GM12878 (cell line): ENCODE data around the gene RBM15. TPM values are rescaled to one million over a fixed set of nuclear protein-coding genes. Genes with fewer than 3 reads are reported as not detected.

ENCODE experiments used
- ATAC-seq: fragments of 200-7000 bp; cut with Tn5 transposase; 3 replicates; pipeline ENCODE4 v1.9.1; 2020; ENCODE audit warnings: mild to moderate bottlenecking, moderate library complexity
- BruUV-seq: library from RNA; stranded (reverse); fragments of 400-500 nt; replicated peaks from 2 replicates; lab custom pipeline; 2021; lab: Mats Ljungman, UMichigan
- CTCF ChIA-PET: fragments of 300-600 bp; sonication (Branson Sonifier 250); formaldehyde crosslinking; extraction: SDS; loops from one replicate; lab custom pipeline; 2021; ENCODE audit warnings: inconsistent platforms; lab: Yijun Ruan, JAX
- POLR2A ChIA-PET: fragments of 350-600 bp; formaldehyde crosslinking; extraction: SDS; loops from one replicate; lab custom pipeline; 2021; ENCODE audit warnings: inconsistent platforms; lab: Charles Lee
- RAD21 ChIA-PET: fragments of 300-600 bp; sonication (Branson Sonifier 250); formaldehyde crosslinking; loops from one replicate; lab custom pipeline; 2023; ENCODE audit warnings: antibody characterized with exemption; ENCODE audit not compliant: unreplicated experiment; lab: Charles Lee
- SMC1A ChIA-PET: fragments of 300-600 bp; sonication (Branson Sonifier 250); formaldehyde crosslinking; loops from one replicate; lab custom pipeline; 2023; ENCODE audit not compliant: unreplicated experiment, uncharacterized antibody; lab: Charles Lee
- DNase-seq: peaks from one replicate; pipeline ENCODE4 v3.0.0-alpha.2; 2011; ENCODE audit warnings: low read depth, low spot score
- FAIRE-seq: peaks from 3 replicates; lab custom pipeline; 2011; peaks lifted over from hg19 to GRCh38; lab: Jason Lieb, UNC
- H2AFZ ChIP-seq: 2 replicates; pipeline ENCODE4 v1.6.0; 2011; ENCODE audit warnings: low read depth, low read length, control low read depth; ENCODE audit not compliant: control insufficient read depth
- H3K27ac ChIP-seq: 2 replicates; pipeline ENCODE4 v1.5.1; 2011; ENCODE audit warnings: control low read depth; ENCODE audit not compliant: control insufficient read depth, insufficient read depth
- H3K27me3 ChIP-seq, 2 experiments: replicated peaks in 1 of 2; 2 replicates each; pipeline versions ENCODE4 v1.6.0 to v1.6.1; 2011; ENCODE audit warnings: low read length in 1 of 2; ENCODE audit not compliant: control insufficient read depth in 2 of 2, insufficient read depth in 2 of 2
- H3K36me3 ChIP-seq, 2 experiments: 2 replicates each; pipeline ENCODE4 v1.5.1; 2011; ENCODE audit warnings: low read length in 1 of 2; ENCODE audit not compliant: control insufficient read depth in 2 of 2, insufficient read depth in 2 of 2
- H3K4me1 ChIP-seq: 2 replicates; pipeline ENCODE4 v1.6.1; 2011; ENCODE audit warnings: mild to moderate bottlenecking, low read length, moderate library complexity, mixed read lengths; ENCODE audit not compliant: control insufficient read depth, insufficient read depth
- H3K4me2 ChIP-seq: 2 replicates; pipeline ENCODE4 v1.6.0; 2011; ENCODE audit warnings: control low read depth; ENCODE audit not compliant: control insufficient read depth, insufficient read depth
- H3K4me3 ChIP-seq: fragments of 200-600 bp; sonication (generic); 2 replicates; pipeline ENCODE4 v1.5.1; 2016
- H3K79me2 ChIP-seq: 2 replicates; pipeline ENCODE4 v1.6.0; 2011; ENCODE audit warnings: low read length; ENCODE audit not compliant: control insufficient read depth, insufficient read depth
- H3K9ac ChIP-seq: 2 replicates; pipeline ENCODE4 v1.8.0; 2011; ENCODE audit warnings: low read length, control low read depth, mixed read lengths; ENCODE audit not compliant: control insufficient read depth, insufficient read depth
- H3K9me3 ChIP-seq: replicated peaks from 3 replicates; pipeline ENCODE4 v1.5.1; 2011; ENCODE audit warnings: mild to moderate bottlenecking, low read length; ENCODE audit not compliant: control insufficient read depth, insufficient read depth
- H4K20me1 ChIP-seq: 2 replicates; pipeline ENCODE4 v1.6.0; 2011; ENCODE audit not compliant: control insufficient read depth, insufficient read depth
- BACH1 ChIP-seq: fragments of 450-650 bp; IDR thresholded peaks from 2 replicates; pipeline ENCODE4 v1.6.1; 2017; ENCODE audit warnings: mild to moderate bottlenecking, borderline replicate concordance
- BHLHE40 ChIP-seq, 2 experiments: fragments of 450-650 bp in 1 of 2; IDR thresholded peaks; 2 replicates each; pipeline ENCODE4 v1.6.1; 2011 to 2017; ENCODE audit warnings: low read depth in 2 of 2, borderline replicate concordance in 1 of 2, improper control_type of control experiment in 1 of 2, low read length in 1 of 2, mild to moderate bottlenecking in 1 of 2
- CEBPB ChIP-seq, 2 experiments: fragments of 150-350 bp in 1 of 2; IDR thresholded peaks; 2 replicates each; pipeline ENCODE4 v1.6.1; 2012 to 2014; ENCODE audit warnings: low read depth in 2 of 2, low read length in 2 of 2, borderline replicate concordance in 1 of 2, inconsistent platforms in 1 of 2
- CHD1 ChIP-seq: IDR thresholded peaks from 2 replicates; pipeline ENCODE4 v1.6.1; 2012; ENCODE audit warnings: low read depth, low read length, improper control_type of control experiment
- CREM ChIP-seq: IDR thresholded peaks from 2 replicates; pipeline ENCODE4 v1.6.1; 2014; ENCODE audit warnings: antibody characterized with exemption, low read depth
- EED ChIP-seq: sonication (generic); IDR thresholded peaks from 2 replicates; pipeline ENCODE4 v1.6.1; 2016; ENCODE audit warnings: antibody characterized with exemption, low read depth
- EGR1 ChIP-seq, 2 experiments: IDR thresholded peaks; 1 replicate in 1 of 2; 2 replicates in 1 of 2; pipeline ENCODE4 v1.6.1; 2011 to 2012; ENCODE audit warnings: low read depth in 2 of 2, low read length in 2 of 2, borderline replicate concordance in 1 of 2, mild to moderate bottlenecking in 1 of 2, moderate library complexity in 1 of 2
- ETV6 ChIP-seq, 2 experiments: fragments of 450-650 bp in 1 of 2; IDR thresholded peaks in 1 of 2; conservative IDR thresholded peaks in 1 of 2; 2 replicates each; pipeline ENCODE4 v1.6.1; 2014; ENCODE audit warnings: antibody characterized with exemption in 1 of 2, borderline replicate concordance in 1 of 2, low read depth in 1 of 2, mild to moderate bottlenecking in 1 of 2, moderate library complexity in 1 of 2
- FOXM1 ChIP-seq: IDR thresholded peaks from 2 replicates; pipeline ENCODE4 v1.6.1; 2012; ENCODE audit warnings: low read depth, mild to moderate bottlenecking, inconsistent platforms, low read length, moderate library complexity
- MAX ChIP-seq: IDR thresholded peaks from 2 replicates; pipeline ENCODE4 v1.6.1; 2012; ENCODE audit warnings: low read depth, low read length, improper control_type of control experiment
- MEF2A ChIP-seq: IDR thresholded peaks from 2 replicates; pipeline ENCODE4 v1.6.1; 2011; ENCODE audit warnings: low read depth, mild to moderate bottlenecking, low read length, moderate library complexity; ENCODE audit not compliant: insufficient read depth
- NFIC ChIP-seq: IDR thresholded peaks from 2 replicates; pipeline ENCODE4 v1.6.1; 2012; ENCODE audit warnings: low read depth, mild to moderate bottlenecking, inconsistent platforms, low read length, moderate library complexity
- POLR2AphosphoS2 ChIP-seq: IDR thresholded peaks from 2 replicates; pipeline ENCODE4 v1.6.1; 2011; ENCODE audit warnings: low read depth, mild to moderate bottlenecking, low read length, improper control_type of control experiment, moderate library complexity
- POU2F2 ChIP-seq: IDR thresholded peaks from 3 replicates; pipeline ENCODE4 v1.6.1; 2011; ENCODE audit warnings: low read depth, mild to moderate bottlenecking, low read length, borderline replicate concordance
- RAD51 ChIP-seq: fragments of 450-650 bp; IDR thresholded peaks from 2 replicates; pipeline ENCODE4 v1.6.1; 2016; ENCODE audit warnings: moderate library complexity, mild to moderate bottlenecking, inconsistent platforms
- RUNX3 ChIP-seq: IDR thresholded peaks from 2 replicates; pipeline ENCODE4 v1.6.1; 2012; ENCODE audit warnings: low read length, inconsistent platforms
- SMAD5 ChIP-seq: IDR thresholded peaks from 2 replicates; pipeline ENCODE4 v1.6.1; 2016; ENCODE audit warnings: antibody characterized with exemption, low read depth
- SMARCA5 ChIP-seq: fragments of 450-650 bp; IDR thresholded peaks from 2 replicates; pipeline ENCODE4 v1.6.1; 2017; ENCODE audit warnings: mild to moderate bottlenecking
- STAT1 ChIP-seq: fragments of 450-650 bp; conservative IDR thresholded peaks from 2 replicates; pipeline ENCODE4 v1.6.1; 2014; ENCODE audit warnings: antibody characterized with exemption, mild to moderate bottlenecking
- TCF7 ChIP-seq: IDR thresholded peaks from 2 replicates; pipeline ENCODE4 v1.6.1; 2014; ENCODE audit warnings: antibody characterized with exemption, borderline replicate concordance
- ZNF274 ChIP-seq: IDR thresholded peaks from one replicate; pipeline ENCODE4 v1.8.0; 2011; ENCODE audit not compliant: insufficient read length, insufficient read depth
- WGBS: methylation state at CpG from one replicate; pipeline ENCODE4 v1.1.6; 2016; ENCODE audit warnings: low lambda C conversion rate; ENCODE audit not compliant: insufficient replicate concordance, insufficient coverage; ENCODE audit errors: missing lambda C conversion rate; 5-methylcytosine and 5-hydroxymethylcytosine counted together
- in situ Hi-C: fragments of 300-500 bp; cut with MboI; formaldehyde crosslinking; loops from 9 replicates; pipeline ENCODE4 v1.14.3; 2018; ENCODE audit warnings: mixed read lengths
- intact Hi-C: fragments of 100-400 bp; cut with micrococcal nuclease; formaldehyde crosslinking; loops from one replicate; pipeline ENCODE4 v1.14.2; 2022; ENCODE audit not compliant: unreplicated experiment
- polyA plus RNA-seq, 11 experiments: library from polyadenylated mRNA; depleted of rRNA in 4 of 11; unstranded in 6 of 11; stranded (reverse) in 5 of 11; fragments of >200 nt; fragmentation: Nextera tagmentation in 4 of 11; fragmentation: Illumina TruSeq in 1 of 11; extraction: Ambion mirVana in 4 of 11; extraction: Trizol in 1 of 11; gene quantifications; 1 replicate in 1 of 11; 2 replicates in 10 of 11; pipeline versions ENCODE4 v1.2.1 to v1.2.3, GENCODE V29; 2011 to 2016; ENCODE audit warnings: inconsistent platforms in 2 of 11, missing spikeins in 2 of 11, low read depth in 1 of 11
- total RNA-seq, 4 experiments: library from RNA; depleted of rRNA in 3 of 4; stranded (reverse); fragments of >200 nt in 3 of 4; fragmentation: Illumina TruSeq in 1 of 4; extraction: Trizol in 1 of 4; gene quantifications; 2 replicates each; pipeline versions ENCODE4 v1.2.1 to v1.2.3, GENCODE V29; 2013 to 2021
- TF ChIP-seq, protein P1 (sequence below): fragments of 450-650 bp; IDR thresholded peaks from 2 replicates; pipeline ENCODE4 v1.6.1; 2017; ENCODE audit warnings: mild to moderate bottlenecking, moderate library complexity

The RBM15 gene
- total and polyA plus RNA-seq, 10 of the 15 experiments (the other 5 are each of a cell fraction or from before 2014, with no cell fraction given) = 3.1 to 63.2 (median 26.7) TPM

GRCh38 chr1:110328274-110328673 is 10.9 kb upstream of the RBM15 start (continued):
- TF ChIP-seq, protein P1, sequence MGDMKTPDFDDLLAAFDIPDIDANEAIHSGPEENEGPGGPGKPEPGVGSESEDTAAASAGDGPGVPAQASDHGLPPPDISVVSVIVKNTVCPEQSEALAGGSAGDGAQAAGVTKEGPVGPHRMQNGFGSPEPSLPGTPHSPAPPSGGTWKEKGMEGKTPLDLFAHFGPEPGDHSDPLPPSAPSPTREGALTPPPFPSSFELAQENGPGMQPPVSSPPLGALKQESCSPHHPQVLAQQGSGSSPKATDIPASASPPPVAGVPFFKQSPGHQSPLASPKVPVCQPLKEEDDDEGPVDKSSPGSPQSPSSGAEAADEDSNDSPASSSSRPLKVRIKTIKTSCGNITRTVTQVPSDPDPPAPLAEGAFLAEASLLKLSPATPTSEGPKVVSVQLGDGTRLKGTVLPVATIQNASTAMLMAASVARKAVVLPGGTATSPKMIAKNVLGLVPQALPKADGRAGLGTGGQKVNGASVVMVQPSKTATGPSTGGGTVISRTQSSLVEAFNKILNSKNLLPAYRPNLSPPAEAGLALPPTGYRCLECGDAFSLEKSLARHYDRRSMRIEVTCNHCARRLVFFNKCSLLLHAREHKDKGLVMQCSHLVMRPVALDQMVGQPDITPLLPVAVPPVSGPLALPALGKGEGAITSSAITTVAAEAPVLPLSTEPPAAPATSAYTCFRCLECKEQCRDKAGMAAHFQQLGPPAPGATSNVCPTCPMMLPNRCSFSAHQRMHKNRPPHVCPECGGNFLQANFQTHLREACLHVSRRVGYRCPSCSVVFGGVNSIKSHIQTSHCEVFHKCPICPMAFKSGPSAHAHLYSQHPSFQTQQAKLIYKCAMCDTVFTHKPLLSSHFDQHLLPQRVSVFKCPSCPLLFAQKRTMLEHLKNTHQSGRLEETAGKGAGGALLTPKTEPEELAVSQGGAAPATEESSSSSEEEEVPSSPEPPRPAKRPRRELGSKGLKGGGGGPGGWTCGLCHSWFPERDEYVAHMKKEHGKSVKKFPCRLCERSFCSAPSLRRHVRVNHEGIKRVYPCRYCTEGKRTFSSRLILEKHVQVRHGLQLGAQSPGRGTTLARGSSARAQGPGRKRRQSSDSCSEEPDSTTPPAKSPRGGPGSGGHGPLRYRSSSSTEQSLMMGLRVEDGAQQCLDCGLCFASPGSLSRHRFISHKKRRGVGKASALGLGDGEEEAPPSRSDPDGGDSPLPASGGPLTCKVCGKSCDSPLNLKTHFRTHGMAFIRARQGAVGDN = no peak
- TF ChIP-seq POU2F2 (no peak), POLR2AphosphoS2 (no peak), CEBPB (IDR thresholded peaks at IDR 0.05; ENCODE audit: borderline replicate concordance in 1 of 2, low read depth in 2 of 2, low read length in 2 of 2) (no peak), MEF2A (no peak), FOXM1 (no peak), NFIC (no peak), CHD1 (no peak), ZNF274 (no peak)

- in situ Hi-C loops = no loop called here
Measured at GRCh38 chr1:110328700-110329099, 10.5 kb upstream of the RBM15 start.

More at GRCh38 chr1:110328700-110329099, 10.5 kb upstream of the RBM15 start:
- DNase-seq = no peak
- no peaks in the 10 kb centered on the region for H3K27me3 ChIP-seq
- ChIA-PET CTCF (interaction anchor here (1.2 to 2.2 kb wide), 3 partner anchors 84 to 132 kb away, joined by 3 to 5 read pairs (median 4); no protein-coding TSS in a partner anchor), POLR2A (no interaction called here), SMC1A (interaction anchor here (0.9 to 1.5 kb wide), 3 partner anchors 9 to 125 kb away, joined by 4 to 5 read pairs (median 4); no protein-coding TSS in a partner anchor), RAD21 (interaction anchor here (1.9 kb wide), 1 partner anchor 121 kb away, joined by 8 read pairs; no protein-coding TSS in a partner anchor)
- H3K9ac ChIP-seq = no peak overlapping the region
- no peak overlapping the region for H2AFZ ChIP-seq
- H3K9me3 ChIP-seq = no peaks in the 10 kb centered on the region
- H3K4me3 ChIP-seq = no peak overlapping the region
- no peak for FAIRE-seq
- no peaks in the 10 kb centered on the region for H3K4me1 ChIP-seq
- H3K36me3 ChIP-seq = no peaks in the 10 kb centered on the region
- no peak overlapping the region for H3K27ac ChIP-seq
- intact Hi-C loops = no loop called here
- no peak overlapping the region for H3K4me2 ChIP-seq
- 80% methylated on average over 3 of the region's 3 CpGs for WGBS
- H4K20me1 ChIP-seq = no peaks in the 10 kb centered on the region
- no peaks in the 10 kb centered on the region for H3K79me2 ChIP-seq
- TF ChIP-seq EED (no peak), SMARCA5 (no peak), RUNX3 (no peak), BACH1 (no peak), RAD51 (no peak), CREM (no peak), MAX (no peak), TCF7 (no peak), EGR1 (IDR thresholded peaks at IDR 0.05; ENCODE audit: borderline replicate concordance in 1 of 2, low read depth in 2 of 2, low read length in 2 of 2) (no peak), ETV6 (conservative IDR thresholded peaks at IDR 0.05 in 1 of 2, IDR thresholded peaks at IDR 0.05 in 1 of 2; ENCODE audit: borderline replicate concordance in 1 of 2, low read depth in 1 of 2) (no peak), BHLHE40 (IDR thresholded peaks at IDR 0.05; ENCODE audit: borderline replicate concordance in 1 of 2, low read depth in 2 of 2, low read length in 1 of 2) (no peak), SMAD5 (no peak), STAT1 (no peak)
- TF ChIP-seq, all 136 proteins: peak for 0
- ATAC-seq = no peak
- BruUV-seq = no TSS peak
